IMR-90 (cell line): ENCODE measurements around the gene PKNOX1. TPM values are rescaled to one million over a fixed set of nuclear protein-coding genes. Genes with fewer than 3 reads are reported as not detected.
"Not testable (repeated sequence)": the region's sequence is repeated elsewhere in the genome, so short reads cannot be mapped to it uniquely, and the experiment has no call there.

Experiments used
- ATAC-seq: fragments of 200-7000 bp; cut with Tn5 transposase; 2 replicates; pipeline ENCODE4 v1.9.1; 2020; ENCODE audit warnings: low read depth, mild to moderate bottlenecking, moderate library complexity
- BruUV-seq: library from RNA; stranded (reverse); fragments of 400-500 nt; replicated peaks from 2 replicates; lab custom pipeline; 2021; lab: Mats Ljungman, UMichigan
- CTCF ChIA-PET: fragments of 300-600 bp; formaldehyde crosslinking; extraction: SDS; loops from one replicate; lab custom pipeline; 2021; ENCODE audit warnings: antibody characterized with exemption; lab: Yijun Ruan, JAX
- POLR2A ChIA-PET: fragments of 300-600 bp; sonication (Branson Sonifier 250); formaldehyde crosslinking; loops from one replicate; lab custom pipeline; 2022; ENCODE audit warnings: antibody characterized with exemption; ENCODE audit not compliant: unreplicated experiment; lab: Charles Lee
- DNase-seq: peaks from one replicate; pipeline ENCODE4 v3.0.0; 2013
- H2AFZ ChIP-seq: replicated peaks from 2 replicates; pipeline ENCODE3; 2013; ENCODE audit warnings: low read length, mild to moderate bottlenecking; ENCODE audit not compliant: poor library complexity
- H2AK5ac ChIP-seq: 2 replicates; pipeline ENCODE4 v1.6.1; 2013; ENCODE audit warnings: low read depth, low read length, inconsistent platforms
- H2AK9ac ChIP-seq: replicated peaks from 2 replicates; pipeline ENCODE3; 2013; ENCODE audit warnings: mild to moderate bottlenecking, low read depth, low read length, moderate library complexity; ENCODE audit not compliant: poor library complexity
- H2BK120ac ChIP-seq: 2 replicates; pipeline ENCODE4 v1.6.1; 2013; ENCODE audit warnings: low read depth, low read length, inconsistent platforms
- H2BK15ac ChIP-seq: 3 replicates; pipeline ENCODE4 v1.6.1; 2013; ENCODE audit warnings: low read depth, low read length, inconsistent platforms
- H2BK20ac ChIP-seq: 2 replicates; pipeline ENCODE4 v1.6.1; 2013; ENCODE audit warnings: low read depth, mild to moderate bottlenecking, inconsistent platforms, low read length, moderate library complexity
- H2BK5ac ChIP-seq: 2 replicates; pipeline ENCODE4 v1.6.1; 2013; ENCODE audit warnings: mild to moderate bottlenecking, low read depth, low read length, inconsistent platforms; ENCODE audit not compliant: poor library complexity, severe bottlenecking
- H3K14ac ChIP-seq: replicated peaks from 2 replicates; pipeline ENCODE4 v1.6.1; 2013; ENCODE audit warnings: low read depth, low read length, inconsistent platforms
- H3K18ac ChIP-seq: 2 replicates; pipeline ENCODE4 v1.6.1; 2013; ENCODE audit warnings: low read depth, low read length, control low read depth
- H3K23ac ChIP-seq: 2 replicates; pipeline ENCODE4 v1.6.1; 2013; ENCODE audit warnings: low read depth, low read length, inconsistent platforms
- H3K27ac ChIP-seq: 2 replicates; pipeline ENCODE4 v1.5.1; 2013; ENCODE audit warnings: mild to moderate bottlenecking, control low read depth, low read length; ENCODE audit not compliant: insufficient read depth
- H3K27me3 ChIP-seq: 2 replicates; pipeline ENCODE4 v1.6.1; 2013; ENCODE audit warnings: low read length; ENCODE audit not compliant: control insufficient read depth, insufficient read depth
- H3K36me3 ChIP-seq: 2 replicates; pipeline ENCODE4 v1.6.1; 2013; ENCODE audit warnings: low read length, mixed read lengths; ENCODE audit not compliant: control insufficient read depth, insufficient read depth
- H3K4ac ChIP-seq: 2 replicates; pipeline ENCODE4 v1.6.1; 2013; ENCODE audit warnings: low read depth, low read length, inconsistent platforms
- H3K4me1 ChIP-seq: 2 replicates; pipeline ENCODE4 v1.6.1; 2013; ENCODE audit warnings: low read length, mixed read lengths; ENCODE audit not compliant: control insufficient read depth, insufficient read depth
- H3K4me2 ChIP-seq: 2 replicates; pipeline ENCODE4 v1.6.1; 2013; ENCODE audit warnings: low read depth, mild to moderate bottlenecking, control low read depth, low read length, moderate library complexity
- H3K4me3 ChIP-seq: 2 replicates; pipeline ENCODE4 v1.5.1; 2013; ENCODE audit warnings: low read depth, mild to moderate bottlenecking, control low read depth, low read length, moderate library complexity; ENCODE audit not compliant: insufficient read depth
- H3K56ac ChIP-seq: 2 replicates; pipeline ENCODE4 v1.6.1; 2013; ENCODE audit warnings: low read length, inconsistent platforms; ENCODE audit not compliant: insufficient read depth; ENCODE audit errors: extremely low read depth
- H3K79me1 ChIP-seq, 2 experiments: 2 replicates each; pipeline ENCODE4 v1.6.1; 2013; ENCODE audit warnings: low read length in 2 of 2, inconsistent platforms in 1 of 2, low read depth in 1 of 2
- H3K9ac ChIP-seq: 2 replicates; pipeline ENCODE4 v1.6.1; 2013; ENCODE audit warnings: low read depth, low read length, control low read depth
- H3K9me1 ChIP-seq: 2 replicates; pipeline ENCODE4 v1.6.1; 2013; ENCODE audit warnings: low read length, inconsistent platforms; ENCODE audit not compliant: insufficient read depth
- H3K9me3 ChIP-seq: 2 replicates; pipeline ENCODE4 v1.6.1; 2013; ENCODE audit warnings: low read length; ENCODE audit not compliant: control insufficient read depth, insufficient read depth
- H4K20me1 ChIP-seq: 2 replicates; pipeline ENCODE4 v1.6.1; 2013; ENCODE audit warnings: low read length, inconsistent platforms; ENCODE audit not compliant: insufficient read depth
- H4K5ac ChIP-seq: 2 replicates; pipeline ENCODE4 v1.6.1; 2013; ENCODE audit warnings: mild to moderate bottlenecking, low read depth, low read length, control low read depth
- H4K8ac ChIP-seq, 2 experiments: 2 replicates each; pipeline ENCODE4 v1.6.1; 2013; ENCODE audit warnings: low read depth in 2 of 2, low read length in 2 of 2, control low read depth in 1 of 2, inconsistent platforms in 1 of 2
- H4K91ac ChIP-seq: 2 replicates; pipeline ENCODE4 v1.6.1; 2013; ENCODE audit warnings: low read depth, low read length, inconsistent platforms; ENCODE audit not compliant: insufficient read depth
- WGBS, 2 experiments: methylation state at CpG; one replicate each; pipeline versions ENCODE4 v1.1.5 to v1.1.7; 2013; ENCODE audit warnings: missing lambda C conversion rate in 2 of 2; ENCODE audit not compliant: insufficient read length in 1 of 2; ENCODE audit errors: extremely low coverage in 2 of 2; 5-methylcytosine and 5-hydroxymethylcytosine counted together
- dilution Hi-C: fragments of 300-500 bp; cut with HindIII; formaldehyde crosslinking; loops from one replicate; pipeline ENCODE4 v1.14.3; 2018; ENCODE audit warnings: low sequenced_read_pairs; ENCODE audit not compliant: unreplicated experiment
- in situ Hi-C: fragments of 300-500 bp; cut with MboI; formaldehyde crosslinking; loops from 3 replicates; pipeline ENCODE4 v1.14.3; 2019; ENCODE audit warnings: low sequenced_read_pairs, inconsistent platforms, mixed read lengths
- intact Hi-C: fragments of 100-400 bp; cut with micrococcal nuclease; formaldehyde crosslinking; loops from 2 replicates; pipeline ENCODE4 v1.10.0; 2022
- polyA plus RNA-seq, 3 experiments: library from polyadenylated mRNA; depleted of rRNA; stranded (reverse); fragments of >200 nt; gene quantifications; 2 replicates each; pipeline ENCODE4 v1.2.3, GENCODE V29; 2012; ENCODE audit warnings: low replicate concordance in 1 of 3
- total RNA-seq: library from RNA; depleted of rRNA; stranded (reverse); fragments of >200 nt; gene quantifications from 2 replicates; pipeline ENCODE4 v1.2.3, GENCODE V29; 2012

Gene PKNOX1
- total and polyA plus RNA-seq, 2 of the 4 experiments (the other 2 are of a cell fraction), result 35.0 to 61.0 TPM

- H2BK15ac ChIP-seq, H4K8ac ChIP-seq, H3K4me1 ChIP-seq, in situ Hi-C loops, H3K14ac ChIP-seq, DNase-seq, ATAC-seq, H2AK9ac ChIP-seq, H2BK5ac ChIP-seq, POLR2A ChIA-PET, H2BK120ac ChIP-seq, H3K9ac ChIP-seq, H2AFZ ChIP-seq, H3K9me3 ChIP-seq, H3K18ac ChIP-seq, intact Hi-C loops, H3K79me1 ChIP-seq, H3K56ac ChIP-seq, H2AK5ac ChIP-seq, H3K27ac ChIP-seq, H3K4me2 ChIP-seq, H3K4me3 ChIP-seq, H3K9me1 ChIP-seq, BruUV-seq, H4K5ac ChIP-seq, H3K4ac ChIP-seq, dilution Hi-C loops, H4K91ac ChIP-seq, CTCF ChIA-PET, H3K36me3 ChIP-seq, H3K27me3 ChIP-seq, H4K20me1 ChIP-seq, H2BK20ac ChIP-seq, H3K23ac ChIP-seq: not testable (repeated sequence)
- no CpG with 5 or more reads among the region's 13 CpGs for WGBS, 2 experiments
Measured at GRCh38 chr21:43053112-43053511, 78.8 kb downstream of the PKNOX1 start.

GRCh38 chr21:43062955-43063664 lies 88.7 kb downstream of the PKNOX1 start:
- H3K4me2 ChIP-seq, dilution Hi-C loops, H4K91ac ChIP-seq, H3K36me3 ChIP-seq, H3K27me3 ChIP-seq, CTCF ChIA-PET, H3K4me3 ChIP-seq, H4K5ac ChIP-seq, H2AFZ ChIP-seq, H2AK5ac ChIP-seq, H3K18ac ChIP-seq, H4K8ac ChIP-seq, H3K9me1 ChIP-seq, intact Hi-C loops, H3K4me1 ChIP-seq, H2AK9ac ChIP-seq, H2BK20ac ChIP-seq, DNase-seq, H3K56ac ChIP-seq, H3K9ac ChIP-seq, H3K23ac ChIP-seq, H2BK120ac ChIP-seq, H3K4ac ChIP-seq, H3K27ac ChIP-seq, H4K20me1 ChIP-seq, in situ Hi-C loops, ATAC-seq, H2BK15ac ChIP-seq, H3K79me1 ChIP-seq, BruUV-seq, H3K14ac ChIP-seq, POLR2A ChIA-PET, H2BK5ac ChIP-seq, H3K9me3 ChIP-seq: not testable (repeated sequence)
- WGBS, 2 experiments, result no CpG with 5 or more reads among the region's 28 CpGs
